H9 (cell line): Measurements from ENCODE around the gene SERINC3. TPM values are rescaled to one million over a fixed set of nuclear protein-coding genes. Genes with fewer than 3 reads are reported as not detected.

Experiments used
- DNase-seq: peaks from one replicate; pipeline ENCODE4 v3.0.0-alpha.2; 2017
- H2AFZ ChIP-seq: one replicate; pipeline ENCODE4 v1.6.1; 2013; ENCODE audit warnings: mild to moderate bottlenecking, low read length, control low read depth, moderate library complexity
- H2AK5ac ChIP-seq: 2 replicates; pipeline ENCODE4 v1.6.1; 2013; ENCODE audit warnings: low read length, control low read depth, mixed read lengths; ENCODE audit not compliant: insufficient read length
- H2BK120ac ChIP-seq: one replicate; pipeline ENCODE4 v1.6.1; 2013; ENCODE audit warnings: low read depth, mild to moderate bottlenecking, low read length, control low read depth, inconsistent platforms; ENCODE audit not compliant: poor library complexity, severe bottlenecking
- H2BK12ac ChIP-seq: 2 replicates; pipeline ENCODE4 v1.6.1; 2013; ENCODE audit warnings: low read length, control low read depth, mixed read lengths, low read depth; ENCODE audit not compliant: insufficient read length
- H2BK15ac ChIP-seq: 2 replicates; pipeline ENCODE4 v1.6.1; 2013; ENCODE audit warnings: low read depth, low read length, control low read depth
- H2BK20ac ChIP-seq: one replicate; pipeline ENCODE4 v1.6.1; 2013; ENCODE audit warnings: low read depth, mild to moderate bottlenecking, low read length, control low read depth, inconsistent platforms; ENCODE audit not compliant: poor library complexity, severe bottlenecking
- H2BK5ac ChIP-seq: 2 replicates; pipeline ENCODE4 v1.6.1; 2013; ENCODE audit warnings: low read length, control low read depth, mixed read lengths; ENCODE audit not compliant: insufficient read length
- H3K14ac ChIP-seq: 2 replicates; pipeline ENCODE4 v1.6.1; 2013; ENCODE audit warnings: low read length, control low read depth; ENCODE audit not compliant: insufficient read depth
- H3K18ac ChIP-seq: 2 replicates; pipeline ENCODE4 v1.6.1; 2013; ENCODE audit warnings: low read depth, mild to moderate bottlenecking, mixed read lengths, low read length, control low read depth; ENCODE audit not compliant: insufficient read length
- H3K23ac ChIP-seq: 2 replicates; pipeline ENCODE4 v1.6.1; 2013; ENCODE audit warnings: low read length, control low read depth, mixed read lengths, low read depth; ENCODE audit not compliant: insufficient read length
- H3K23me2 ChIP-seq: 2 replicates; pipeline ENCODE4 v1.6.1; 2013; ENCODE audit warnings: low read depth, mild to moderate bottlenecking, mixed read lengths, low read length, control low read depth; ENCODE audit not compliant: insufficient read length, poor library complexity, severe bottlenecking
- H3K27ac ChIP-seq: 2 replicates; pipeline ENCODE4 v1.5.1; 2013; ENCODE audit warnings: low read length, control low read depth, mixed read lengths, low read depth; ENCODE audit not compliant: insufficient read length
- H3K27me3 ChIP-seq: 2 replicates; pipeline ENCODE4 v1.6.1; 2013; ENCODE audit warnings: low read length, control low read depth, inconsistent platforms; ENCODE audit not compliant: insufficient read depth
- H3K4ac ChIP-seq: 2 replicates; pipeline ENCODE4 v1.6.1; 2013; ENCODE audit warnings: low read depth, mild to moderate bottlenecking, control low read depth, inconsistent platforms, low read length, moderate library complexity
- H3K4me1 ChIP-seq: 2 replicates; pipeline ENCODE4 v1.6.1; 2013; ENCODE audit warnings: low read length, control low read depth, inconsistent platforms; ENCODE audit not compliant: insufficient read depth
- H3K4me2 ChIP-seq: 2 replicates; pipeline ENCODE4 v1.6.1; 2013; ENCODE audit warnings: low read length, control low read depth, mixed read lengths; ENCODE audit not compliant: insufficient read length, insufficient read depth
- H3K56ac ChIP-seq: 2 replicates; pipeline ENCODE4 v1.6.1; 2013; ENCODE audit warnings: low read depth, mild to moderate bottlenecking, mixed read lengths, low read length, control low read depth; ENCODE audit not compliant: insufficient read length
- H3K79me1 ChIP-seq: 2 replicates; pipeline ENCODE4 v1.6.1; 2013; ENCODE audit warnings: low read depth, mild to moderate bottlenecking, moderate library complexity, low read length, control low read depth, inconsistent platforms; ENCODE audit not compliant: insufficient read depth, poor library complexity, severe bottlenecking
- H3K79me2 ChIP-seq: 2 replicates; pipeline ENCODE4 v1.6.1; 2013; ENCODE audit warnings: low read length, control low read depth, inconsistent platforms; ENCODE audit not compliant: insufficient read depth
- H3K9ac ChIP-seq: 2 replicates; pipeline ENCODE4 v1.6.1; 2013; ENCODE audit warnings: low read length, control low read depth, mixed read lengths; ENCODE audit not compliant: insufficient read length; ENCODE audit errors: extremely low read depth
- H3K9me3 ChIP-seq: one replicate; pipeline ENCODE4 v1.6.1; 2013; ENCODE audit warnings: low read depth, low read length, inconsistent platforms; ENCODE audit not compliant: control insufficient read depth
- H3T11ph ChIP-seq: one replicate; pipeline ENCODE4 v1.6.1; 2013; ENCODE audit warnings: mild to moderate bottlenecking, low read length, control low read depth, inconsistent platforms
- H4K20me1 ChIP-seq: one replicate; pipeline ENCODE4 v1.6.1; 2013; ENCODE audit not compliant: control insufficient read depth, insufficient read length, insufficient read depth
- H4K5ac ChIP-seq: 2 replicates; pipeline ENCODE4 v1.6.1; 2013; ENCODE audit warnings: low read depth, mild to moderate bottlenecking, mixed read lengths, low read length, control low read depth; ENCODE audit not compliant: insufficient read length
- H4K8ac ChIP-seq: replicated peaks from 2 replicates; pipeline ENCODE4 v1.6.1; 2013; ENCODE audit warnings: low read length, control low read depth, mixed read lengths, low read depth; ENCODE audit not compliant: insufficient read length
- H4K91ac ChIP-seq: 2 replicates; pipeline ENCODE4 v1.6.1; 2013; ENCODE audit warnings: low read depth, mild to moderate bottlenecking, moderate library complexity, mixed read lengths, low read length, control low read depth; ENCODE audit not compliant: insufficient read length
- H3K27ac Mint-ChIP-seq, 3 experiments: 2 replicates in 2 of 3; 3 replicates in 1 of 3; pipeline ENCODE4 v1.8.0; 2020 to 2021; ENCODE audit warnings: mixed read lengths in 3 of 3, mild to moderate bottlenecking in 1 of 3, moderate library complexity in 1 of 3
- H3K27me3 Mint-ChIP-seq: 2 replicates; pipeline ENCODE4 v1.8.0; 2021; ENCODE audit warnings: low read depth, mild to moderate bottlenecking, moderate library complexity, mixed read lengths
- H3K36me3 Mint-ChIP-seq, 3 experiments: 2 replicates in 2 of 3; 3 replicates in 1 of 3; pipeline ENCODE4 v1.8.0; 2020 to 2021; ENCODE audit warnings: low read depth in 3 of 3, mixed read lengths in 3 of 3; ENCODE audit not compliant: insufficient read depth in 1 of 3
- H3K4me1 Mint-ChIP-seq, 2 experiments: 2 replicates each; pipeline ENCODE4 v1.8.0; 2020; ENCODE audit warnings: mixed read lengths in 2 of 2
- H3K4me3 Mint-ChIP-seq, 2 experiments: 2 replicates in 1 of 2; 3 replicates in 1 of 2; pipeline ENCODE4 v1.8.0; 2020 to 2021; ENCODE audit warnings: mild to moderate bottlenecking in 2 of 2, mixed read lengths in 2 of 2, moderate library complexity in 1 of 2
- H3K9me3 Mint-ChIP-seq, 2 experiments: 2 replicates in 1 of 2; 3 replicates in 1 of 2; pipeline ENCODE4 v1.8.0; 2020; ENCODE audit warnings: mild to moderate bottlenecking in 2 of 2, mixed read lengths in 2 of 2, moderate library complexity in 1 of 2
- WGBS: extraction: QIAGEN DNeasy Blood & Tissue Kit; methylation state at CpG from one replicate; pipeline ENCODE4 v1.1.7; 2013; ENCODE audit warnings: missing lambda C conversion rate, low lambda C conversion rate, mixed read lengths; ENCODE audit not compliant: insufficient read length; ENCODE audit errors: extremely low coverage; 5-methylcytosine and 5-hydroxymethylcytosine counted together
- total RNA-seq: library from RNA; stranded (reverse); gene quantifications from 2 replicates; pipeline ENCODE4 v1.2.1, GENCODE V29; 2021
- TF ChIP-seq, protein P1 (sequence below): fragments of 200-600 bp; sonication (generic); conservative IDR thresholded peaks from 3 replicates; pipeline ENCODE4 v1.8.0; 2021; ENCODE audit warnings: antibody characterized with exemption, mild to moderate bottlenecking

The SERINC3 gene
- total RNA-seq, 1 experiment from 2014 or later: 41.5 TPM

DNA sequence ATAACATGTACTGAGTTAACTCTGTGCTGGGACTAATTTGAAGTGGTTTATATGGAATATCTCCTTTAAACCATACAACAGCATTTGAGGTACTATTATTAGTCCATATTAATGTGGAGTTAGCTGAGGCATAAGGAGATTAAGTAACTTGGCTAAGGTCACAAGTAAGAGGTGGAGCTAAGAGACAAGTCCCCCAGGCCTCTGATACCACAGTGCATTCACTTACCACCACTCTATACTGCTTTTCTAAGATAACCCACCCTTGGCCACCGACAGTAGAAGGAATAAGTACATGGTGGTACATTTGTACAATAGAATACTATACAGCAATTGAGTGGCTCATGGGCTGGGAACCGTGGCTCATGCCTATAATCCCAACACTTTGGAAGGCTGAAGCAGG is 62.6 kb downstream of the SERINC3 start:
- Histone ChIP-seq H3K18ac (no peak overlapping the region), H3K79me2 (no peaks in the 10 kb centered on the region), H4K5ac (no peak overlapping the region), H3K9me3 (no peaks in the 10 kb centered on the region), H4K8ac (no peak overlapping the region), H3K27me3 (no peaks in the 10 kb centered on the region), H3K4me1 (no peaks in the 10 kb centered on the region), H4K91ac (no peak overlapping the region), H3T11ph (no peak overlapping the region), H2BK120ac (no peak overlapping the region), H2BK15ac (no peak overlapping the region), H3K4ac (no peak overlapping the region), H3K4me2 (no peak overlapping the region), H3K27ac (no peak overlapping the region), H2AFZ (no peak overlapping the region), H4K20me1 (no peaks in the 10 kb centered on the region), H2BK5ac (no peak overlapping the region), H2BK20ac (no peak overlapping the region), H2BK12ac (no peak overlapping the region), H3K56ac (no peak overlapping the region), H3K23me2 (no peaks in the 10 kb centered on the region), H3K14ac (no peak overlapping the region), H2AK5ac (no peak overlapping the region), H3K23ac (no peak overlapping the region), H3K79me1 (no peaks in the 10 kb centered on the region), H3K9ac (no peak overlapping the region)
- H3K4me3 Mint-ChIP-seq: no peak overlapping the region; a peak in 1 of 5 replicates
- WGBS: no CpG with 5 or more reads among the region's 2 CpGs
- no peaks in the 10 kb centered on the region for H3K36me3 Mint-ChIP-seq
- no peak for DNase-seq
- no peaks in the 10 kb centered on the region for H3K27me3 Mint-ChIP-seq
- no peaks in the 10 kb centered on the region for H3K9me3 Mint-ChIP-seq
- no peak overlapping the region; a peak in 1 of 7 replicates for H3K27ac Mint-ChIP-seq
- peaks cover 9 to 10% of the 10 kb centered on the region in 2 experiments for H3K4me1 Mint-ChIP-seq
- TF ChIP-seq, protein P1, sequence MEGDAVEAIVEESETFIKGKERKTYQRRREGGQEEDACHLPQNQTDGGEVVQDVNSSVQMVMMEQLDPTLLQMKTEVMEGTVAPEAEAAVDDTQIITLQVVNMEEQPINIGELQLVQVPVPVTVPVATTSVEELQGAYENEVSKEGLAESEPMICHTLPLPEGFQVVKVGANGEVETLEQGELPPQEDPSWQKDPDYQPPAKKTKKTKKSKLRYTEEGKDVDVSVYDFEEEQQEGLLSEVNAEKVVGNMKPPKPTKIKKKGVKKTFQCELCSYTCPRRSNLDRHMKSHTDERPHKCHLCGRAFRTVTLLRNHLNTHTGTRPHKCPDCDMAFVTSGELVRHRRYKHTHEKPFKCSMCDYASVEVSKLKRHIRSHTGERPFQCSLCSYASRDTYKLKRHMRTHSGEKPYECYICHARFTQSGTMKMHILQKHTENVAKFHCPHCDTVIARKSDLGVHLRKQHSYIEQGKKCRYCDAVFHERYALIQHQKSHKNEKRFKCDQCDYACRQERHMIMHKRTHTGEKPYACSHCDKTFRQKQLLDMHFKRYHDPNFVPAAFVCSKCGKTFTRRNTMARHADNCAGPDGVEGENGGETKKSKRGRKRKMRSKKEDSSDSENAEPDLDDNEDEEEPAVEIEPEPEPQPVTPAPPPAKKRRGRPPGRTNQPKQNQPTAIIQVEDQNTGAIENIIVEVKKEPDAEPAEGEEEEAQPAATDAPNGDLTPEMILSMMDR: no peak
